Hindlimb muscle (tissue), 1 donor: ENCODE results near the gene FOXE3. TPM values are rescaled to one million over a fixed set of nuclear protein-coding genes. Genes with fewer than 3 reads are reported as not detected.
"Not testable (repeated sequence)": the region's sequence is repeated elsewhere in the genome, so short reads cannot be mapped to it uniquely, and the experiment has no call there.

Source experiments
- DNase-seq: peaks from one replicate; pipeline ENCODE4 v3.0.0-alpha.2; 2013
- polyA plus RNA-seq: library from polyadenylated mRNA; unstranded; fragments of 120-200 nt; gene quantifications from one replicate; pipeline ENCODE4 v1.2.1, GENCODE V29; 2013; ENCODE audit not compliant: insufficient read length

Gene FOXE3
- polyA plus RNA-seq, 1 donor = not detected

DNA sequence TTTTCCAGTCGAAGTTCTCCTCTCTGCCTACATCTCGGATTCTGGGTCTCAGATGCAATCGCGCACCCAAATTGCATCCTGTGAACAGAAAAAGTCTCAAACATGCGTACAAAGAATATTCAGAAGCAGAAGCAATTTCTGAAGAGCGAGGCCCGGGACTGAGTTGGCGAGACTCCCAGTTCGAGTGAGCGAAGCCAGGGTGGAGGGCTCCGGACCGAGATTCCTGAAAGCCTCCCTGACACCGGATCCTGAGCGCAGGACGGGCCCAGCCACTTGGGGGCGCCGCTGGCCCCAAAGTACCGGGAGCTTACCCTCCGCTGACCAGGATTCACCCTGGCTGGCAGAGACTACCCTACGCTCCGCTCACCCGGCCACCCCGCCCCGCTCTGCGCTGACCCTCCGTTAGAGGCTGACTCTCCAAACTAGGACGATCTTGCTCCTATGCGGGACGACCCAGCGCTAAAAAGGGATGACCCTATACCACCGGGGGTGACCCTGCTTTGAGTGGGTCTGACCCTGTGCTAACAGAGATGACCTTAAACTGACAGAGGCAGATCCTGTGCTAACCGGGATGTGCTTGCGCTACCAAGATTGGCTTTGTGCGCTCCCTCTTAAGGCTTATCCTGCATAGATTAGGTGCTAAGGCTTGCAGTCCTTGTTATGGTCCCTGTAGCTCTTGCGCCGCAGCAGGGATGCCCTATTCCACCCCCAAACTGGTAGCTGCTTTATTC, 33.9 kb downstream of the FOXE3 start:
- no peak for DNase-seq

DNA sequence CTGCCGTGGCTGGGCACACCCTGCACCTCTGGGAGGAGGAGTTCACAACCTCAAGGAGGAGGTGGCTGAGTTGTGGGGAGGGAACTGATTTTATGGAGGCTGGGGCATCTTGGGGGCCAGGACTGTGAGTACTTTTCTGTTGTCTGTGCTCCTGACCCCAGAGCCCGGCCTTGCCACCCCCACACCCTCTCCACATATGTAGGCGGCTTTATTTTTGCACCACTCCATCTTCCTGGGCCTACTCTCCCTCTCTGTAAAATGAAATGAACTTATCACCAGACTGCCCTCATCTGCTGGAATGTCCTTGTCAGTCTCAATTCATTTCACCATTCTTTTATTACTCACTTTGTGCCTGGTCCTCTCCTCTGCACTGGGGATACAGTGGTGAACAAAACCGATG, 34.5 kb downstream of the FOXE3 start:
- DNase-seq = no peak

DNA sequence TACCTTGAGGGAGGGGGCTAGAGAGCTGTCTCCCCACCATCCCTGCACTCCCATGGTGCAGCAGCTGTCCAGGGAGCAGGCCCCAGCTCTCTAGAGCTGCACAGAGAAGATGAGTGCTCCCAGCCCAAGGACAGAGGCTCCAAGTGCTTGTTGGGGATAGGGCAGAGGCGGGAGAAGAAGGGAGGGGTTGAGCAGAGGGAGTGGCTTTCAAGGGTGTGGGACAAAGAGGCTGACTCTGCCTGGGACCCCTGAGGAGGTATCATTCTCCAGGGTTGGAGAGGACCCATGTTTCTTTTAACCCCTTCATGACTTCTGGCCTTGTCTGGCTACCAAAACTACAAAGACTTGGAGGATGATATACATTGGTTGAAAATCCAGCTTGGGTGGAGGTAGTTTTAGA, 36.3 kb downstream of the FOXE3 start:
- DNase-seq = no peak

DNA sequence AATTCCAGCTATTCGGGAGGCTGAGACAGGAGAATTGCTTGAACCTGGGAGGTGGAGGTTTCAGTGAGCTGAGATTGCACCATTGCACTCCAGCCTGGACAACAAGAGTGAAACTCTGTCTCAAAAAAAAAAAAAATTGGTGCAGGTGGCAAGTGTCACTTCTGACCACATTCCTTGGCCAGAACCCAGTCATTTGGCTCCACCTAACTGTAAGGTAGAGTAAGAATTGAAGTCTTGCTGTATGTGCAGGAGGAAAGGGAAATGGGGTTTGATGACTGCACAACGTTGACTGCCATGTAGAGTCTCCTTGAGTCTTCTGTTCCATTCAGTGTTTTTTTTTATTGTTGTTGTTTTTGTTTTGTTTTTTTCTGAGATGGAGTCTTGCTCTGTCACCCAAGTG, 37.8 kb downstream of the FOXE3 start:
- DNase-seq = not testable (repeated sequence)

DNA sequence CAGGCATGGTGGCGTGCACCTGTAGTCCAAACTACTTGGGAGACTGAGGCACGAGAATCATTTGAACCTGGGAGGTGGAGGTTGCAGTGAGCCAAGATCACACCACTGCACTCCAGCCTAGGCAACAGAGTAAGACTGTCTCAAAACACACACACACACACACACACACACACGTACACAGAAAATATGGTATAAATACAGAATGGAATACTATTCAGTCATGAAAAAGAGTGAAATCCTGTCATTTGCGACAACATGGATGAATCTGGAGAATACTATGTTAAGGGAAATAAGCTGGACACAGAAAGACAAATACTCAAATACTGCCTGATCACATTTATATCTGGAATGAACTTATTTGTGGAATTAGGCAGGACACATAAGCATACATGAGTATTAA, 40.2 kb downstream of the FOXE3 start:
- no peak for DNase-seq

DNA sequence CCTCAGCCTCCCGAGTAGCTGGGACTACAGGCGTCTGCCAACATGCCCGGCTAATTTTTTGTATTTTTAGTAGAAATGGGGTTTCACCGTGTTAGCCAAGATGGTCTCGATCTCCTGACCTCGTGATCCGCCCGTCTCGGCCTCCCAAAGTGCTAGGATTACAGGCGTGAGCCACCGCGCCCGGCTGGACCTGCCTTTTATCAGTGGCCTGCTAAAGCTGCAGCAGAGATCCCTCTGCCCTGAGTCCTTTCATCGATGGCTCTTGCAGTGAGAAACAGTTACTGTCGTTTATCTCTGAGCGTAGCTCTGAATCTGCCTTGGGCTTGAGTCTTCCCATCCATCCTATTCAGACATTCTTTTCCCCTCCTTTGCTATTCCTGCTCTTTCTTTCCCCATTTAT, 41.5 kb downstream of the FOXE3 start:
- DNase-seq = not testable (repeated sequence)

DNA sequence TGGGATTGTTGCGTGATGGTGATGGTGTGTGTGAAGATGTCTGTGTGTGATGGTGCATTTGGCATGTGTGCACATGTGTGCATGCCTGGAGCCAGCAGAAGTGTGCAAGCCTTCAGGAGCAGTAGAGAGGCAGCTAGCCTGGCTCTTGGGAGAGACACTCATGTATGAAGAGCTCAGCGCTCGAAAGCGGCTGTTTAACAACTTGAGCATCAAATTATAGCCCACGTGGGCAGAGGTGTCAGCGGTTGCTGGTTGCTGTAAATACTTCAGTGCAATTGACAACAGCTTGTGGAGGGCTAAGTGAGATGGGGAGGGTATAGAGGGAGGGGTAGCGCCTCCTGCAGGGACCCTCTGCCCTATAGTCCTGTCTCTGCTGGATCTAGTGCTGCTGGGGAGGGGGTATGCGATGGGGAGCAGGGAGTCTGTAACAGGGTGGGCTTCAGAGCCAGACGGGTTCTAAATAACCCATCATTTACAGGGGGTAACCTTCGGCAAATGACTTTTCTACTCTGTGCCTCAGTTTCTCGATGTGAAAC, 43.2 kb downstream of the FOXE3 start:
- no peak for DNase-seq

DNA sequence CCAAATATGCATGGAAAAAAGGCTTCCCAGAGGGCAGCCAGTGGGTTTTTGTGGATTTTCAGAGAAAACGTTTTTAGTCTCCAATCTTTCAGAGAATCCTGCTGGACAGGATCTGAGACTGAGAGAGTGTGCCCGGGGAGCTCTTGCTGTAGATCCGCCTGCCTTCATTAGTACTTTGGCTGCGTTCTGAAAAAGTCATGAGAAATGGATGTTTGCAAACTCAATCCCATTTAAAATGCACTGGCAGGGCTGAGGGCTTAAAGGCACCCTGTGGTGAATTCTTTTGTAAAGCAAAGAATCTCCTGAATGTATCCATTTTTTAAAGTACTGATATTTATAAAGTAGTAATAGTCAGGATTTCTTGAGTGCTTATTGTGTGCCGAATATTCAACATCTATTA, 44.0 kb downstream of the FOXE3 start:
- DNase-seq = no peak

DNA sequence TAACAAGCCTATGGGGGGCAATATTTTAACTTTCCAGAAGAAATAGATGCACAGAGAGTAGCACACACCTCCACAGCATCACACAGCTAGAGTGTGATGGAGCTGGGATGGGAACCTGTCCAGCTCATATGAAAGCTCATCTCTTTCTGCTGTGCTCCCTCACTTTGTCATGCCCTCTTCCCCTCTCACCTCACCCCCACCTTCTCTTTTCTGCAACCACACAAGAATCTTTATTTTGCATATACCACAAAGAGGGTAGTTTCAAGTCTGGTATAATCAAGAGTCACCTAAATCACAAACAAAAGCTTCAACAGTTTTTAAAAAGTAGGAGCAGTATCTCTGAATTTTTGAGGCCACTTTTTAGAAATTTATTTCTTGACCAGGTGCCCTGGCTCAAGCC, 44.4 kb downstream of the FOXE3 start:
- DNase-seq = no peak

DNA sequence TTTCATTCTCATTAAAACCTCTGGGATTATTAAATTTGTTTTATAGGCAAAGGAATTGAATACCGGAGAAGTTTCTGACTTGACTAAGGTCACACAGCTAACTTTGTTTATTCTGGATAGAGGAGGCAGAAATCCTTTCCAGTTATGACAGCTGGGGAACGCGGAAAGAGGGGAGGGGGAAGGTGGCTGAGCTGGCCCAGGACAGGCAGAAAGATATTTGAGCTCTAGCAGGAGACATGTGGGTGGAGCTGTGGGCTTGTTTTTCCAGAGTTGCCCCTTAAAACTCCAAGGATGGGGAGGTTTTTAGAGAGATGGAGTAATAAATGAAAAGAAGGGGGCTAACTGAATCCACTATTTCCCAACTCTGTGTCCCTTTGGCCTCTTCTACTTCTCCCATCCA, 49.5 kb downstream of the FOXE3 start:
- no peak for DNase-seq

Other genes with a start within 250 kb of the FOXE3 start
- 0.59 TPM for gene PDZK1IP1, start 226.2 kb upstream of the FOXE3 start, polyA plus RNA-seq
- 3.6 TPM for gene TAL1, start 184.1 kb upstream of the FOXE3 start, polyA plus RNA-seq
- gene STIL, start 102.1 kb upstream of the FOXE3 start, polyA plus RNA-seq = 3.9 TPM
- 69.0 TPM for gene CMPK1, start 82.5 kb upstream of the FOXE3 start, polyA plus RNA-seq
- 0.30 TPM for gene FOXD2, start 21.8 kb downstream of the FOXE3 start, polyA plus RNA-seq